Endothelial cell of umbilical vein (primary cell): ENCODE measurements around the gene ZNF598.

Source experiments
- CTCF ChIP-seq, 2 donors: IDR thresholded peaks; 1 replicate in 1 of 2; 2 replicates in 1 of 2; pipeline ENCODE4 v1.5.1; 2011; ENCODE audit warnings: low read length in 2 of 2, mild to moderate bottlenecking in 2 of 2, moderate library complexity in 2 of 2, control low read depth in 1 of 2, inconsistent platforms in 1 of 2, low read depth in 1 of 2; ENCODE audit not compliant: insufficient read depth in 1 of 2; ENCODE audit errors: extremely low read depth in 1 of 2
- FOS ChIP-seq: IDR thresholded peaks from 2 replicates; pipeline ENCODE4 v1.6.1; 2011; ENCODE audit warnings: mild to moderate bottlenecking, low read length, moderate library complexity, borderline replicate concordance; ENCODE audit not compliant: insufficient read depth
- JUN ChIP-seq: IDR thresholded peaks from 2 replicates; pipeline ENCODE4 v1.6.1; 2011; ENCODE audit warnings: borderline replicate concordance, low read depth; ENCODE audit not compliant: insufficient read length, insufficient read depth
- MYC ChIP-seq: IDR thresholded peaks from one replicate; pipeline ENCODE4 v1.6.1; 2011; ENCODE audit warnings: mild to moderate bottlenecking, low read depth, low read length
- POLR2A ChIP-seq: IDR thresholded peaks from 2 replicates; pipeline ENCODE4 v1.6.1; 2012; ENCODE audit warnings: low read depth, mild to moderate bottlenecking, control low read depth, low read length
- POLR2AphosphoS5 ChIP-seq: IDR thresholded peaks from 2 replicates; pipeline ENCODE4 v1.6.1; 2012; ENCODE audit warnings: low read depth, mild to moderate bottlenecking, control low read depth, low read length, moderate library complexity; ENCODE audit not compliant: insufficient read depth

- TF ChIP-seq FOS (no peak), POLR2AphosphoS5 (no peak), JUN (no peak), CTCF (IDR thresholded peaks at IDR 0.05; ENCODE audit: extremely low read depth in 1 of 2, insufficient read depth in 1 of 2, low read depth in 1 of 2, low read length in 2 of 2) (no peak), MYC (no peak), POLR2A (no peak)
Observed at GRCh38 chr16:1992704-1993317, 16.8 kb downstream of the ZNF598 start.
